ENCODE data around the gene RLN3.

Gene RLN3

GRCh38 chr19:14027856-14028450 is at the start of gene RLN3:
RLN3 (plus strand) TSS chr19:14028148; CDS start chr19:14028205, 57 bp downstream.
- H3K4me3 ChIP-seq = no peak within 1 kb of the TSS
- H3K27ac ChIP-seq = no peak within 1 kb of the TSS

- H3K4me3 ChIP-seq = peak overlapping the region; percentile 26 to 46 (median 27)
- peak overlapping the region in 19 of 21 experiments; percentile 19 to 83 (median 70) for H3K27ac ChIP-seq
Observed at GRCh38 chr19:13978351-13979243, 49.4 kb upstream of the RLN3 start.

GRCh38 chr19:13979244-13979615 is 48.7 kb upstream of the RLN3 start:
- H3K4me3 ChIP-seq = peak overlapping the region; percentile 26 to 46 (median 27)
- peak overlapping the region in 16 of 21 experiments; percentile 0 to 83 (median 71) for H3K27ac ChIP-seq

GRCh38 chr19:13979686-13980085 is 48.3 kb upstream of the RLN3 start:
- no peak overlapping the region for H3K4me3 ChIP-seq
- H3K27ac ChIP-seq = peak overlapping the region in 6 of 21 experiments; percentile 60 to 78 (median 74)

- H3K27ac ChIP-seq = no peak overlapping the region
Observed at GRCh38 chr19:13980340-13980739, 47.6 kb upstream of the RLN3 start.

DNA sequence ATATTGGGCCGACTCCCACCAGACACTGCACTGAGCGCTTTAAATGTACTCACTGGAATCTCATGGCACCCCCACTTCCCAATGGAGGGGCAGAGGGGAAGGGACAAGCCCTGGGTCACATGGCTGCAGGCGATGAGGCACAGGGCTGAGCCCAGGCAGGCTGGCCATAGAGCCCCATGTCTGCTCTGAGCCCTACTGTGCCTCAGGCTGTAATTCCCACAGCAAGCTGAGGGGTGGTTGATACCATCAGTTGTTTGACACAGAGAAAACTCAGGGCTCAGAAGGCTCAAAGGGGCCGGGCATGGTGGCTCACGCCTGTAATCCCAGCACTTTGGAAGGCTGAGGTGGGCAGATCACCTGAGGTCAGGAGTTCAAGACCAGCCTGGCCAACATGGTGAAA is 46.9 kb upstream of the RLN3 start:
- Histone ChIP-seq H3K4me3 (no peak overlapping the region), H3K27ac (peak overlapping the region in 1 of 21 experiments; percentile 13)

More at GRCh38 chr19:13980340-13980739, 47.6 kb upstream of the RLN3 start:
- H3K4me3 ChIP-seq = no peak overlapping the region

DNA sequence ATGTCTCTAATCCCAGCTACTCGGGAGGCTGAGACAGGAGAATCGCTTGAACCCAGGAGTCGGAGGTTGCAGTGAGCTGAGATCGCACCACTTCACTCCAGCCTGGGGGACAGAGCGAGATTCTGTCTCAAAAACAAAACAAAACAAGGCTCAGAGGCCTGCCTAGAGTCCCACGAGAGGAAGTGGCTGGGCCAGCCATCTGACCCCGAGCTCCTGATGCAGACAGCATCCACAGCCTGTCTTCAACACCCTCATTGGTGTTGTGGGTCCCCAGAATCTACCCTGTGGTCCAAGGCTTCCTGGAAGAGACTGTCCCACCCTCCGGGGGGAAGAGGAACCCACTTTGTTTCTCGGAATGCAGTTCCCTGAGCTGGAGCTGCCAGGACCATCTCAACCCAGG is 46.5 kb upstream of the RLN3 start:
- Histone ChIP-seq H3K27ac (peak overlapping the region in 1 of 21 experiments; percentile 13), H3K4me3 (no peak overlapping the region)

GRCh38 chr19:13981988-13982501 is 45.9 kb upstream of the RLN3 start:
- peak overlapping the region in 2 of 21 experiments; percentile 37 to 51 for H3K27ac ChIP-seq
- H3K4me3 ChIP-seq = no peak overlapping the region

- H3K27ac ChIP-seq = peak overlapping the region in 8 of 21 experiments; percentile 43 to 100 (median 60)
- H3K4me3 ChIP-seq = no peak overlapping the region
Observed at GRCh38 chr19:13982773-13983172, 45.2 kb upstream of the RLN3 start.

- H3K27ac ChIP-seq = peak overlapping the region in 9 of 21 experiments; percentile 11 to 100 (median 60)
- no peak overlapping the region for H3K4me3 ChIP-seq
Observed at GRCh38 chr19:13983213-13983889, 44.6 kb upstream of the RLN3 start.

DNA sequence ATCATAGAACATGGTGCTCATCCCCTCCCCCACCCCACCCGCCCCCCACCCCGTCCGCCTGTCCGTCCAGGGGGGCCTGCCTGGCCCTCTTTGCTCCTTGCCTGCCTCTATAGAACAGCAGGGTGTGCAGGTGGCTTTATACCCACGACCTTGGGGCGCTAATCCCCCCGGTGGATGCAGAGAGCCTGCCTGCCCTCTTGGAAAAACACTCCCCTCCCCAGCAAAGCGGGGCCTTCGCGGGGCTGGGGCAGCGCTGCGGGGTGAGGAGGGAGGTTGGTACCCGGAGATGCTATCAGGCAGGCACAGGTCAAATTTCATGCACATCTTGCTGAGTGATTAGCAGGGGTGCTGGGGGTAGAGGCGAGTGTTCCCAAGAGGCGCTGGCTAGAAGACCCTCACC is 43.8 kb upstream of the RLN3 start:
- H3K27ac ChIP-seq = peak overlapping the region in 7 of 21 experiments; percentile 16 to 100 (median 92)

GRCh38 chr19:13984875-13985741 is 42.8 kb upstream of the RLN3 start:
- no peak overlapping the region for H3K4me3 ChIP-seq
- peak overlapping the region in 19 of 21 experiments; percentile 81 to 100 (median 92) for H3K27ac ChIP-seq

More for the DNA sequence above, 43.8 kb upstream of the RLN3 start:
- no peak overlapping the region for H3K4me3 ChIP-seq

- H3K4me3 ChIP-seq = peak overlapping the region in 1 of 7 experiments; percentile 10
- peak overlapping the region; percentile 49 to 100 (median 90) for H3K27ac ChIP-seq
Observed at GRCh38 chr19:13985771-13986347, 42.1 kb upstream of the RLN3 start.

DNA sequence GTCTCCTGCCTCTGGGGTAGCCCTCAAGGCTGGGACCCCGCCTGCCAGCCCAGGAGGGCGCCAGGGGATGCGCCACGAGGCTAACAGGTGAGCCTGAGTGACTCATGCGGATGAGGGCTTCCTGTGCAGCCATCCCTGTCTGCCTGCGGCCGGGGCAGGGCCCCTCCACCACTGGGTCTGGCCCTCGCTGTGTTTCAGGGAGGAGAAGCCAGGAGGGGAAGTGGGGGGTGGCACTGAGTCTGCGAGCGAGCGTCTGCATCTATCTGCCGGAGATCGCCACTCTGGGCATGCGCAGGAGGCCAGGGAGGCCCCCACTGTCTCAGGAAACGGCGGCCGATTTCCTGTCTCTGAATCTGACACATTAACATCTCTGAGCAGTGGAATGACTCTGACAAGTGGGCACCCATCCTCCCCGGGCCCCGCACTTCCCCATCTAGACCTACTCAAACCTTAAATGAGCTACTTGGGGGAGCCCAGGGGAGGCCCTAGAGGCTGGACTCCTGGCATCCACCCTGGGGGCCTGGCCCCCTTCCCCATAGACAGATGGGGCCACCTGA is 41.5 kb upstream of the RLN3 start:
- Histone ChIP-seq H3K27ac (peak overlapping the region; percentile 49 to 100 (median 90)), H3K4me3 (peak overlapping the region in 2 of 7 experiments; percentile 3 to 10)

DNA sequence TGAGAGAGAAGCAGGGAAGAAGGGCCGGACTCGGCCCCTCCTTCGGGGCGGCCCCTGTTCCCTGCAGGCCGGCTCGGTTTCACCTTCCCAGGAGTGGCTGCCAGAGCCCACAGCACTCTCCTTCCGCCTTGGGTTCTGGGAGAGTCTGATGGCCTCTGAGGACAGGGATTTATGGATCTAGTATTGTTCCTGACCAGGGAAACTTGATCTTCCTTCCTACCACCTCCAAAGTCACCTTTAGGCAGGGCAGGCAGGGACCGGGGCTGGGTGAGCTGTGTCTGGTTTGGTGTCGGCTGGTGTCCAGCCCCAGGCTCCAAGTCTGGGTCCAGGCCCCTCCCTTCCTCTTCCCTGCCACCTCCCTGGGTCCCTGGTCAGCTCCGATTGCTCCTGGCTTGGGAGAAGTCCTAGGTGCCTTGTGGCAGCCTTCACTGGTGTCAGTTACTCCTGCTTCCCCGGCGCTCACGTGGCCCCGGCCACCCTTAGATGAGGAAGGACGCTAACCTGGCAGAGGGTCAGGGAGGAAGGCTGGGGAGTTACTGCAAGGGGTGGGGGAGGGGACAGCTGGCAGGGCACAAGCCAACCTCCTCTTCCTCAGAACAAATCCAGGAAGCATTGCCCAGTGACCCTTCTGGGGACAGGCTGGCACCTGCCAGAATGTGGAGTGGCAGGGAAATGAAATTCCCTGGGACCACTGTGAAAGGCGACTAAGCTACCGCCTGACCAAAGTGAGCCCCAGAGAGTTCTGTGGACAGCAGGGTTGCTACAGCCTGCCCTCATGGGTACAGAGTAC is 40.7 kb upstream of the RLN3 start:
- Histone ChIP-seq H3K4me3 (peak overlapping the region in 2 of 7 experiments; percentile 3 to 10), H3K27ac (peak overlapping the region; percentile 41 to 100 (median 90))

GRCh38 chr19:13989487-13989886 is 38.5 kb upstream of the RLN3 start:
- H3K27ac ChIP-seq = peak overlapping the region in 1 of 21 experiments; percentile 99

DNA sequence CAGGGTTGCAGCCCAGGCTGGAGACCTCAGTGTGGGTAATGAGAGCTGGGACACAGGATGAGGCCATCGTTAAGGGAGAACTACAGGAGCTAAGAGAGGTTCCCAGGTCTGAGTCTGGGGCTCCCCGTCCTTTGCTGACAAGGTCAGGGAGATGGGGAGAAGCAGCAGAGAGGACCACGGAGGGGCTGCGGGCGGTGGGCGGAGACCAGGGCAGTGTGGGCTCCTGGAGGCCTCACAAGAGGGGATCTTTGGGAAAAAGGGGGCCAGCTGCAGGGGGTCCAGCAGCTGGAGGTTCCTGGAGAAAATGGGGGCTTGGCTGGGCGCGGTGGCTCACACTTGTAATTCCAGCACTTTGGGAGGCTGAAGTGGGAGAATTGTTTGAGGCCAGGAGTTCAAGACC is 37.9 kb upstream of the RLN3 start:
- H3K4me3 ChIP-seq = no peak overlapping the region
- H3K27ac ChIP-seq = no peak overlapping the region

More at GRCh38 chr19:13989487-13989886, 38.5 kb upstream of the RLN3 start:
- no peak overlapping the region for H3K4me3 ChIP-seq
